Mucosa of descending colon (tissue), 3 donors: ENCODE measurements around the gene RBM20. TPM values are rescaled to one million over a fixed set of nuclear protein-coding genes. Genes with fewer than 3 reads are reported as not detected.
A peak's percentile ranks its signal among the peaks of the same experiment; 100 is the strongest.

ENCODE experiments used
- ATAC-seq: fragments of 200-7000 bp; cut with Tn5 transposase; one replicate; pipeline ENCODE4 v1.9.1; 2020; ENCODE audit warnings: mild to moderate bottlenecking, moderate library complexity
- DNase-seq, 3 donors: peaks; one replicate each; pipeline ENCODE4 v3.0.0-alpha.2; 2020
- H3K36me3 ChIP-seq: fragments of 200-600 bp; one replicate; pipeline ENCODE4 v1.8.0; 2021; ENCODE audit warnings: low read depth, mild to moderate bottlenecking
- H3K4me1 ChIP-seq: fragments of 200-600 bp; one replicate; pipeline ENCODE4 v1.8.0; 2021; ENCODE audit warnings: low read depth, mild to moderate bottlenecking
- H3K4me3 ChIP-seq: fragments of 200-600 bp; one replicate; pipeline ENCODE4 v1.8.0; 2021; ENCODE audit warnings: mild to moderate bottlenecking
- H3K9me3 ChIP-seq: fragments of 200-600 bp; one replicate; pipeline ENCODE4 v1.8.0; 2021; ENCODE audit warnings: mild to moderate bottlenecking
- CTCF ChIP-seq: fragments of 200-600 bp; IDR thresholded peaks from one replicate; pipeline ENCODE4 v1.8.0; 2022; ENCODE audit warnings: antibody characterized with exemption, mild to moderate bottlenecking
- intact Hi-C, 2 donors: fragments of 100-400 bp; cut with DNase I in 1 of 2; cut with micrococcal nuclease in 1 of 2; formaldehyde crosslinking; loops; one replicate each; pipeline versions ENCODE4 v1.11.0 to v1.11.1; 2022; cut with DNase I, micrococcal nuclease
- total RNA-seq, 3 donors: library from RNA; stranded (reverse); fragmentation: NEBNext Ultra II Directional in 2 of 3; extraction: Animal tissue kit (Norgen Biotek cat#: 25700) in 2 of 3; gene quantifications; one replicate each; pipeline versions ENCODE4 v1.2.1 to v1.2.4, GENCODE V29; 2021 to 2023
- donor health status: DM: no; HTN: no; CAD: no; lungs with moderate emphysema.
- donor health status: DM: no; HTN: no; CAD: no.
- donor health status: DM: no; HTN: yes; CAD: no.

RBM20 gene
- total RNA-seq, 3 donors from 2014 or later, result 0.46 to 9.7 (median 2.0) TPM

- intact Hi-C loops, result loop anchor here in 1 of 2 donors (10.0 kb wide), 1 partner anchor 54 kb away; the partner anchor contains the start of gene PDCD4
- H3K4me1 ChIP-seq, result peaks cover 31% of the 10 kb centered on the region
- TF ChIP-seq CTCF, result no peak
- ATAC-seq (peak; percentile 3), DNase-seq (peak in 1 of 3 donors; percentile 45)
- H3K36me3 ChIP-seq, result no peaks in the 10 kb centered on the region
- H3K9me3 ChIP-seq, result no peaks in the 10 kb centered on the region
- no peak overlapping the region for H3K4me3 ChIP-seq
Measured at GRCh38 chr10:110820321-110820814, 176.2 kb downstream of the RBM20 start.

GRCh38 chr10:110821508-110821907 is 177.4 kb downstream of the RBM20 start:
- no peaks in the 10 kb centered on the region for H3K36me3 ChIP-seq
- intact Hi-C loops, result loop anchor here in 1 of 2 donors (10.0 kb wide), 1 partner anchor 53 kb away; the partner anchor contains the start of gene PDCD4
- no peak for ATAC-seq
- DNase-seq, result no peak
- no peaks in the 10 kb centered on the region for H3K9me3 ChIP-seq
- H3K4me3 ChIP-seq, result no peak overlapping the region
- H3K4me1 ChIP-seq, result peaks cover 31% of the 10 kb centered on the region
- TF ChIP-seq CTCF, result no peak

GRCh38 chr10:110822035-110822711 is 178.0 kb downstream of the RBM20 start:
- peaks cover 31% of the 10 kb centered on the region for H3K4me1 ChIP-seq
- no peaks in the 10 kb centered on the region for H3K9me3 ChIP-seq
- no peak overlapping the region for H3K4me3 ChIP-seq
- intact Hi-C loops, result loop anchor here in 1 of 2 donors (10.0 kb wide), 1 partner anchor 53 kb away; the partner anchor contains the start of gene PDCD4
- DNase-seq (no peak), ATAC-seq (no peak)
- TF ChIP-seq CTCF, result no peak
- no peaks in the 10 kb centered on the region for H3K36me3 ChIP-seq

- DNase-seq, result no peak
Measured at GRCh38 chr10:110822712-110823311, 178.7 kb downstream of the RBM20 start.

GRCh38 chr10:110824152-110824441 is 180.0 kb downstream of the RBM20 start:
- intact Hi-C loops, result loop anchor here in 1 of 2 donors (10.0 kb wide), 1 partner anchor 51 kb away; the partner anchor contains the start of gene PDCD4
- Histone ChIP-seq H3K4me1 (peaks cover 23% of the 10 kb centered on the region), H3K9me3 (no peaks in the 10 kb centered on the region), H3K36me3 (no peaks in the 10 kb centered on the region), H3K4me3 (no peak overlapping the region)
- no peak for TF ChIP-seq CTCF
- DNase-seq (no peak), ATAC-seq (peak; percentile 53)

More at GRCh38 chr10:110822712-110823311, 178.7 kb downstream of the RBM20 start:
- no peak for ATAC-seq
- H3K4me1 ChIP-seq, result peaks cover 31% of the 10 kb centered on the region
- intact Hi-C loops, result loop anchor here in 1 of 2 donors (10.0 kb wide), 1 partner anchor 52 kb away; the partner anchor contains the start of gene PDCD4
- H3K9me3 ChIP-seq, result no peaks in the 10 kb centered on the region
- no peak overlapping the region for H3K4me3 ChIP-seq
- no peaks in the 10 kb centered on the region for H3K36me3 ChIP-seq
- no peak for TF ChIP-seq CTCF
